ACHN (cell line): Measurements from ENCODE around the gene FBF1.
"Not testable (repeated sequence)": the region's sequence is repeated elsewhere in the genome, so short reads cannot be mapped to it uniquely, and the experiment has no call there.

Experiments
- DNase-seq: peaks from one replicate; pipeline ENCODE4 v3.0.0-alpha.2; 2015
- in situ Hi-C: cut with HindIII; loops from 2 replicates; pipeline ENCODE4 v1.10.0; 2017; ENCODE audit warnings: low sequenced_read_pairs, low pct_ligation_motif_present, low pct_unique_long_range_greater_than_20kb

FBF1 gene

GRCh38 chr17:75888484-75888883 is 52.4 kb downstream of the FBF1 start:
- no peak for DNase-seq
- in situ Hi-C loops, result no loop called here

DNA sequence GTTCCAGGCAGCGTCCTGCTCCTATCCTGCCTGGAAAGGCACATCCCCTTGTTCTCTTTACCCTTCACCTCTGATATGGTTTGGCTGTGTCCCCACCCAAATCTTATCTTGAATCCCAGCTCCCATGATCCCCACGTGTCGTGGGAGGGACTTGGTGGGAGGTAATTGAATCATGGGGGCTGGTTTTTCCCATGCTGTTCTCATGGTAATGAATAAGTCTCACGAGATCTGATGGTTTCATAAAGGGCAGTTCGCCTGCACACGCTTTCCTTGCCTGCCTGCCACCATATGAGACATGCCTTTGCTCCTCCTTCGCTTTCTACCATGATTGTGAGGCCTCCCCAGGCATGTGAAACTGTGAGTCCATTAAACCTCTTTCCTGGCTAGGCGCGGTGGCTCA is 55.0 kb downstream of the FBF1 start:
- DNase-seq, result not testable (repeated sequence)

DNA sequence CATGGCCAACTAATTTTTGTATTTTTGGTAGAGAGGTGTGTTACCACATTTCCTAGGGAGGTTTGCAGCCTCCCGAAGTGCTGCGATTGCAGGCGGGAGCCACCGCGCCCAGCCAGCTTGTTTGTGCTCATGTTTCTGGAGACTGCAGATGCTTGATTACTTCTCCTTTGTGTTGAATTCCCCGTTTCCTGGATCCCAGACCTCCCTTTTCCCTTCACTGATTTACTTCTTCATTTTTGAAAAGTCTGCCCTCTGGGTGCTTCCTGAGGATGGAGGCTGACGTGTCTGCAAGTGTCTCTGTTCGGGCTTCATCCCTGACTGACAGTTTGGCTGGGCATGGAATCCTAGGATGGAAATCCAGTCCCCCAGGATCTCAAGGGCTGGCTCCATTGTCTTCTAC is 55.4 kb downstream of the FBF1 start:
- in situ Hi-C loops, result no loop called here
- DNase-seq, result no peak

More for the DNA sequence above, 55.0 kb downstream of the FBF1 start:
- in situ Hi-C loops, result not testable (repeated sequence)

GRCh38 chr17:75881678-75882454 is 59.0 kb downstream of the FBF1 start:
- DNase-seq, result no peak
- in situ Hi-C loops, result no loop called here

- DNase-seq, result no peak
- in situ Hi-C loops, result no loop called here
These were observed 60.6 kb downstream of the FBF1 start for GRCh38 chr17:75880266-75880665.

DNA sequence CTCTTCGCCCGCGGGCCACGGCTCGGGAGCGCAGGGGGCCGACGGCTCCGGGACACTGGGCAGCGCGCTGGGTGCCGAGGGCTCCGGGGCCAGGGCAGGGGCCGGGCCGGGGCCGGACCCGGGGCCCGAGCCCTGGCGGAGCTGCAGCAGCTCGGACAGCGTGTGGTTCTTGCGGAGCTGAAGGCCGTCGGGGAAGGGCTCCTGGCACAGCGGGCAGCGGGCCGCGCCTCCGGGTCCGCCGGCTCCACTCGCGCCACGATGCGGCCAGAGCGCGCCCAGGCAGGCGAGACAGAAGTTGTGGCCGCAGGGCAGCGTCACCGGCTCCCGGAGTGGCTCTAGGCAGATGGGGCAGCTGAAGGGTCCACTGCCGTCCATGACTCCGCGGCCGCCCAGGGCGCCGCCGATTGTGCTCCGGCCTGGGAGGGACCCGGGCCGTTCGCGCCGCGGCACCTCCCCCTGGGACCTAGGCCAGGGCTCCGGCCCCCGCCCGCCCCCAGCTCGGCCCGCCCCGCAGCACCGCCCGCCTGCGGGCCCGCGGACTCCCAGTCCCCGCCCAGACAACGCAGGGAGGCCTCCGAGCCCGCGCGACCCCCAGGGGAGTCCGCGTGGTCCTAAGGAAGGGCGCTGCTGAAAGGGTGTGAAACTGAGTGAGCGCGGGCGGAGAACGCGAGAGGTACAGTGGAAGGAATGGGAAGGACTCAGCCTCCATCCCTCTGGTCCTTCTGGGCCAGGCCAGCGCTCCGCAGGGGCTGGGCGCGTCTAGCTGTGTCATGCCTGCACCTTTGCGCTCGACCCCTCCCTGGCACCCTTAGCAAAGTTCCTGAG is 62.5 kb downstream of the FBF1 start, which contains the start of gene TRIM47:
TRIM47 (minus strand) TSS at position 408 of the 825 bp plus-strand sequence; CDS start at position 375, 33 bp downstream.
- in situ Hi-C loops, result no loop called here
- DNase-seq, result peak; percentile 69

GRCh38 chr17:75877752-75878173 is 63.1 kb downstream of the FBF1 start:
- in situ Hi-C loops, result no loop called here
- DNase-seq, result peak; percentile 83

DNA sequence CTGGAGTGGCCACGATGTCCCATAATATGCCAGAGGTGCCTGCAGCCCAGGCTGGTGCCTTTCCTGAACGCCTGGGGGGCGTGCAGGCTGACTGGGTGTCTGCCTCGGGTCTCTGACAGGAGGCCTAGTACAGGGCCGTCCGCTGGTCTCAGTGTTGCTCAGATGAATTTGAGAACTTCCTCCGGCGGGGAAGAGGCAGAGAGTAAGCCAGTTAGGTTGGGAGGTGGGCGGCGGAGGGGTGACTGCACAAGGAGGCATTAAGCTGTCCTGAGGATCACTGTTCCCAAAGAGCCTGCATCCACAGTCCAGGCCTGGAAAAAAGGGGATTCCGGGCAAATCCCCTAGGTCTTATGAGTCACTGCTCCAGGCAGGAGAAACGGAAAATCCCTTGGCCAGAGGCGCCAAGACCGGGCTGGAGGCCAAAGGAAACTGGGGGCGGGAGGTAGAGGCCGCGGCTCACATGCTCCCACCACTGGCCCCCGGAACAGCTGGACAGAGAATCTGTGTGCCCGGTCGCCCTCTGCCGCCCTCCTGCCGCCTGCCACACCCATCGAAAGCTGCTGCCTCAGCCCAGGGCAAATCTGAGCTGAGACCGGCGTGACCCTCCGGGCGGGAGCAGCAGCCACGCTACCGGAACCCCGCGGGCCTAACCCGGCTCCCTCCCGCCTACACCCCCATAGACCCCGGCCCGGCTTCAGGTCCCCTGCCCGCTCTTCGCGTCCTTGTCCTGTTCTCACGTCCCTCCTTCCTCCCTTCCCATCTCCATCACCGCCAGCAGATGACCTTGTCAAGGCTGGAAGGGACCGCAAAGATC is 63.7 kb downstream of the FBF1 start:
- peak; percentile 95 for DNase-seq
- in situ Hi-C loops, result no loop called here

GRCh38 chr17:75876190-75876937 is 64.5 kb downstream of the FBF1 start:
- in situ Hi-C loops, result no loop called here
- DNase-seq, result peak; percentile 58

DNA sequence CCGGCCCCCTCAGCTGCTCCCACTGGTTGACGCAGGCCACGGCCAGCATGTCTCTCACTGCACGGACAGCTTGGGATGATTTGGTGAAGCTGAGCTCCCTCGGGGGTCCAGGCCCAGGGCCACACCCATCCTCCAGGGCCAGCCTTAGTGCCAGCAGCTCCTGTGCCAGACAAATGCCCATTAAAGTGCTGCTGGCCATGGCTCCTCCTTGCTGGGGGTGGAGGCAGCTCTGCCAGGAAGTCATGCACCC is 65.0 kb downstream of the FBF1 start:
- DNase-seq, result peak; percentile 62
- in situ Hi-C loops, result no loop called here

DNA sequence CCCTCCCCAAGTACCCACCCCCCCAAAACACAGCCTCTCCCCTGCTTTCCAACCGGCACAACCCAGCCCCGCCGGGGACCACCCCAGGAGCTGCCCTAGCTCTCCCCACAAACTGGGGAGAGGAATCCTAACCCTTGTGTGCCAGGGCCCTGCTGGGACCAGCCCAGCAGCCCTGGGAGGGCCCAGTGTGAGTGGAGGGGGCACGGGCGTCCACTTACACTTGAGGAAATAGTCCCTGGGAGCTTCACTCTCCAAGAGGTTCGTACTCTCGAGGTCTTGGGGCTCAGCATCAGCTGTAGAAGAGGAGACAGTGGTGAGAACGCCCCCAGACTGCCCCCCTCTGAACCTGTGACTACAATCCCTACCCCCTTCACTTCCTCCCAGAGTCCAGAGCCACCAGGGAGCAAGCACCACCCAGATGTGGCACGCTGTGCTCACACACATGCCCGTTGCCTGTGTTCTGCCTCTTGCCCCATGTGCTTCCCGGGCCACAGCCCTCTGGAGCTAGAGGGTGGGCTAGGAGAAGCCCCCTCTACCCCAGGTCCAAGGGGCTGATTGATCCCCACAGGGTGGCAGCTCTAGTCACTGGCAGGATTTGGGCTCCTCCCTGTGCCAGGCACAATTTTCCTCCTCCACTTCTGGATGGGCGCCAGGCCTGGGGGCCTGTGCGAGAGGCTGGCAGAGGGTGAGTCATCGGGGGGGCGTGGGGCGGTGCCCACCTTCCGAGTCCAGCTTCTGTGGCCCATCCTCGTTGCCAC is 65.5 kb downstream of the FBF1 start:
- no peak for DNase-seq
- in situ Hi-C loops, result no loop called here

GRCh38 chr17:75874323-75875181 is 66.3 kb downstream of the FBF1 start:
- in situ Hi-C loops, result no loop called here

GRCh38 chr17:75873587-75874322 is 67.1 kb downstream of the FBF1 start:
- no peak for DNase-seq
- in situ Hi-C loops, result no loop called here

More at GRCh38 chr17:75874323-75875181, 66.3 kb downstream of the FBF1 start:
- no peak for DNase-seq

DNA sequence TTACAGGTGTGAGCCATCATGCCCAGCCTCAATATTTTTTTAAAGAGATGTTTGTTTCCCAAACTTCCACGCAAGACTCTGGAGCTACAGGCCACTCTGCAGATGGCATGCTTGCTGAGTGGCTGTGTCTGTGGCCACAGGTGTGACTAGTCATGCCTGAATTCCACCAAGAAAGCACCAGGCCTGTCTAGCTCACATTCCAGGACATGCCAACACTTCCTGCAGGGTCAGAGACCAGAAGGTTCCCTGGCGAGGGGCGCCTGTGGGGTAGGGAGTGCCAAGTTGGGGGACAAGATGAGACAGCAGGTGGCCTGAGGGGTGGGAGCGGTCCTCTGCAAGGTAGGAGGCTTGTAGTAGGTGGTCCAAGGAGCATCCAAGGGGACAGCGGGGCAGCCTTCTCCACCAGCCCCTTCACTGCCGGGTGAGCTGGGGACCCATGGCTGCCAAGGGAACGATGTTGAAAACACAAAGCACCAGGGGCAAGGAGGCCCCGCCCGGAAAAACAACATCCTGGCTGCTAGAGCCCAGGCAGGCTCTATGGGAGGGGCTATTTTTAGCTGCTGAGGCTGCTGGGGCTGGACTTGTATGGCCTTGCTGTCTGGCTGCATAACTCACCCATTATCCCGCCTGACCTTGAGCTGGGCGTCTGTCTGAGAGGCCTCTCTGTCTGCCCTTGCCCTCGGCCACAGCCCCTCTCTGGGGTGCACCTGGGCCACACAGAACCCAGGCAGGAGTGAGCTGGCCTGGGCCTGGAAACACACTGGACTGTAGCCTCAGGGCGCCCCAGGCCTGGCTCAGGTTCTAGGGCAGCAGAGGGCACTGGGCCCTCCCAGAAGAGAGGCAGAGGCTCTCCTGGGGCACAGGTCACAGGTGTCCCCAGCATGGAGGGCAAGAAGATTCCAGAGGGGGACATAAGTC is 68.1 kb downstream of the FBF1 start:
- in situ Hi-C loops, result no loop called here
- no peak for DNase-seq

DNA sequence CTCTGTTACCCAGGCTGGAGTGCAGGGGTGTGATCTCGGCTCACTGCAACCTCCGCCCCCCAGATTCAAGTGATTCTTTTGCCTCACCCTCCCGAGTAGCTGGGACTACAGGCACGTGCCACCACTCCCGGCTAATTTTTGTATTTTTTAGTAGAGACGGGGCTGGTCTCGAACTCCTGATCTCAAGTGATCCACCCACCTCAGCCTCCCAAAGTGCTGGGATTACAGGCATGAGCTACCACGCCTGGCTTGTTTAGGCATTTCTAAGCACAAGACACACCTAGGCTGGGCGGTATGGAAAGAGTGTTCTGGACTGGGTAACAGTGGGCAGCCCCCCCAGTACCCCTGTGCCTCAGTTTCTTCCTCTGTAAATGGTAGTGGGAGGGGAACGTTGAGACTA is 70.6 kb downstream of the FBF1 start:
- DNase-seq, in situ Hi-C loops: not testable (repeated sequence)
